Left ventricle myocardium superior (tissue), 1 donor: ENCODE results near the gene KIAA0513. TPM values are rescaled to one million over a fixed set of nuclear protein-coding genes. Genes with fewer than 3 reads are reported as not detected.

Experiments used
- ATAC-seq: fragments of 200-7000 bp; cut with Tn5 transposase; one replicate; pipeline ENCODE4 v1.9.1; 2020; ENCODE audit warnings: mild to moderate bottlenecking, moderate library complexity
- DNase-seq: peaks from one replicate; pipeline ENCODE4 v3.0.0-alpha.2; 2020
- intact Hi-C: fragments of 100-400 bp; cut with micrococcal nuclease; formaldehyde crosslinking; loops from one replicate; pipeline ENCODE4 v1.11.0; 2022
- total RNA-seq: library from RNA; stranded (reverse); fragmentation: NEBNext Ultra II Directional; extraction: Animal tissue kit (Norgen Biotek cat#: 25700); gene quantifications from one replicate; pipeline ENCODE4 v1.2.1, GENCODE V29; 2021
- donor health status: DM: no; HTN: yes; CAD: no; lungs with severe emphysema.

KIAA0513 gene
- total RNA-seq, 1 donor from 2014 or later, result 9.5 TPM

- DNase-seq (peak; percentile 60), ATAC-seq (peak; percentile 40)
- intact Hi-C loops, result no loop called here
These were observed 34.0 kb downstream of the KIAA0513 start for GRCh38 chr16:85061566-85061965.

- ATAC-seq, result no peak
- DNase-seq, result no peak
- intact Hi-C loops, result no loop called here
These were observed 34.7 kb downstream of the KIAA0513 start for GRCh38 chr16:85062323-85062722.

GRCh38 chr16:85062845-85063244 lies 35.2 kb downstream of the KIAA0513 start:
- no peak for DNase-seq
- intact Hi-C loops, result no loop called here
- no peak for ATAC-seq

DNA sequence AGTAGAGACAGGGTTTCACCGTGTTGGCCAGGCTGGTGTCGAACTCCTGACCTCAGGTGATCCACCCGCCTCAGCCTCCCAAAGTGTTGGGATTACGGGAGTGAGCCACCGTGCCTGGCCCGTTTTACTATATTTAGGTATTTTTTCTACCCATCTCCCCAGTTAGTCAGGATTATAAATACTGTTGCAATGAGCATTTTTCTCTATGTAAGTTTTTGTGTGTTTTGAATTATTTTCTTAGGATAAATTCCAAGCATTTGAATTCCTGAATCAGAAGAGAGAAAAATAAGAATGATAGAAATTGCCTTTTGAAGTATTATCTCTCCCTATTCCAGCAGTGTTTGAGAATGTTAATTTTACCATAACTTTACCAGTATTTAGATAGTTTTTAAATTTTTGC lies 36.6 kb downstream of the KIAA0513 start:
- ATAC-seq, result no peak
- DNase-seq, result no peak
- intact Hi-C loops, result no loop called here

GRCh38 chr16:85065099-85065498 lies 37.5 kb downstream of the KIAA0513 start:
- ATAC-seq (no peak), DNase-seq (no peak)
- intact Hi-C loops, result no loop called here

GRCh38 chr16:85066346-85066885 lies 38.8 kb downstream of the KIAA0513 start:
- DNase-seq (no peak), ATAC-seq (no peak)
- intact Hi-C loops, result no loop called here

DNA sequence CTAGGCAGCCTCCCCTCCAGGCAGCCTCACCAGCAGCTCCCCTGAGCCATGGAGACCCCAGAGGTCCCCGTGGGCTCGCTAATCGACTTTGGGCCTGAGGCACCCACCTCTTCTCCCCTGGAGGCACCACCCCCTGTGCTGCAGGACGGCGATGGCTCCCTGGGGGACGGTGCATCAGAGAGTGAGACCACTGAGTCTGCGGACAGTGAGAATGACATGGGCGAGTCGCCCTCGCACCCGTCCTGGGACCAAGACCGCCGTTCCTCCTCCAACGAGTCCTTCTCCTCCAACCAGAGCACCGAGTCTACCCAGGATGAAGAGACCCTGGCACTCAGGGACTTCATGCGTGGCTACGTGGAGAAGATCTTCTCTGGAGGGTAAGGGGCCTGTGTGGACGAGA lies 39.4 kb downstream of the KIAA0513 start:
- ATAC-seq (no peak), DNase-seq (no peak)
- intact Hi-C loops, result no loop called here

DNA sequence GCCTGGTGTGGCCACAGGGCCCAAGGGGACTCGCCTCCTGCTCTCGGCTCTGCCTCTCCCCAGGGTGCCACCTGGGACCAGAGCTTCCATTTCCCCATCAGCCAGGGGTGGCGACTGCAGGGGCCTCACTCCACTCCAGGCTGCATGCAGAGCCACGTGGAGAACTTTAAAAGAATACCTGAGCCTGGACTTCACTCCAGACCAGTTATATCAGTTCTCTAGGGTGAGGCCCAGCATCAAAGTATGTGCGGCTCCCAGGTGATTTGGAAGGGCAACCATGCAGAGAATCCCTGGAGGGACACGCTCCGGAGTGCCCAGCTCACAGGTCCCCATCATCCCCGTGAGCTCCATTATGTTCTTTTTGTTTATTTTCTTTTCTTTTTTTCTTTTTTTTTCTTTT lies 39.8 kb downstream of the KIAA0513 start:
- DNase-seq (no peak), ATAC-seq (no peak)
- intact Hi-C loops, result no loop called here

DNA sequence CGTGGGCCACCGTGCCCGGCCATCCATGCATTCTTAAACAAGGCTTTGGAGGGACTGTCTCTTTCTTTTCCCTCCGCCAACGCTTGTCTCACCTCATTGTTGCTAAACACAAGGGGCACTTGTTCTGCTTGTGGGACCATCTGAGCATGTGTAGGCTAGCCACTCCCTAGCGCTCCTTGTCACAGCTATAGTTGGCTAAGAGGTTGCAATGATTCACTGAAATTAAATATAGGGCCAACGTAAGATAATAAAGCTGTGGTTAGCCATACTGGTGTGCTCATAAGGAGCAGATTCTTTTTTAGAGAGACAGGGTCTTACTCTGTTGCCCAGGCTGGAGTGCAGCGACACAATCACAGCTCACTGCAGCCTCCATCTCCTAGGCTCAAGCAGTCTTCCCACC lies 41.2 kb downstream of the KIAA0513 start:
- intact Hi-C loops, result no loop called here
- DNase-seq, result no peak
- ATAC-seq, result no peak

DNA sequence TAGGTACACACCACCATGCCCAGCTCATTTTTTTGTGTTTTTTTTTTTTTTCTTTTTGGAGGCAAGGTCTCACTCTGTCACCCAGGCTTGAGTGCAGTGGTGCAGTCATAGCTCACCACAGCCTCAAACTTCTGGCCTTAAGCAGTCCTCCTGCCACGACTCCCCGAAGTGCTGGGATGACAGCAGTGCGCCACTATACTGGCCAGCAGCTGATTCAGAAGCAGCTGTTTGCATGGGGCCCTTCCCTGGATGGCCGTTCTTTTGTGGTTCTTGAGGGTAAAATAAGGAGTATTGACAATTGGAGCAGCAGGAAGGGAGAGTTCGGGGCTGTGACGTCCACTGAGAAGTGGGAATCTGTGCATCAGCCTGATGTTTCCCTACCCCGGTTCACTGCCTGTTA lies 41.6 kb downstream of the KIAA0513 start:
- DNase-seq, result no peak
- intact Hi-C loops, result no loop called here
- no peak for ATAC-seq

DNA sequence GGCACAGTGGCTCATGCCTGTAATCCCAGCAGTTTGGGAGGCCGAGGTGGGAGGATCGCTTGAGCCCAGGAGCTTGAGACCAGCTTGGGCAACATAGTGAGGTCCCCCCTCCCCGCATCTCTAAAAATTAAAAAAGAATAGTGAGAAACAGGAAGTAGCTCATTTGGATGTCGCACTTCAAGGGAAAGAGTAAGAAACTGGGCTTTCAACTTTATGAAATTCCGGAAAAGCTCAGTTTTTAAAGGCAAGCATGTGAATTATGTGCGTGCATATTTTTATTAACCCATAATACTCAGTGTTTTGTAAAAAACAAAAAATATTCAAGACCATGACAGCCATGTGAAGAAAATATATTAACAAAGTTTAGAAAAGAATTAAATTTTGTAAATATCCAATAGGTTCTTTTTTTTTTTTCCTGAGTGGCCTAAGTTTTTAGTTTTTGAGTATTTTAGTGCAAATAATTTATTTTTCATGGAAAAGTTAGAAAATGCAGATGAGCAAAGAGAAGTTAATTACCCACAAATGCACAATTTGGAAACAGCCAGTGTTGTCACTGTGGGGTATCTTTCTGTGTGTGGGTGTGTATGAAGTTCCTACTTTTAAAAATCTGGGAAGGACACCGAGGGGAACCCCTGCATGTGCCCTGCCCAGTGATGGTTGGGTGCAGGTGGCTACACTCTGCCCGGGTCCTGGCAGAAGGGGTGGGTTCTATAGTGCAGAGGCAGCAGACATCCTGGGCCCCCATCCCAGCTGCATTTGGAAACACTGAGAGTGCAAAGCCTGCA lies 44.7 kb downstream of the KIAA0513 start:
- ATAC-seq (no peak), DNase-seq (no peak)
- intact Hi-C loops, result no loop called here

- intact Hi-C loops, result no loop called here
- DNase-seq, result peak; percentile 77
- peak; percentile 93 for ATAC-seq
These were observed 45.4 kb downstream of the KIAA0513 start for GRCh38 chr16:85072947-85073346.

- no peak for DNase-seq
- intact Hi-C loops, result no loop called here
- ATAC-seq, result no peak
These were observed 46.8 kb downstream of the KIAA0513 start for GRCh38 chr16:85074225-85074914.

GRCh38 chr16:85075236-85075924 lies 47.8 kb downstream of the KIAA0513 start:
- no peak for ATAC-seq
- intact Hi-C loops, result no loop called here
- no peak for DNase-seq

DNA sequence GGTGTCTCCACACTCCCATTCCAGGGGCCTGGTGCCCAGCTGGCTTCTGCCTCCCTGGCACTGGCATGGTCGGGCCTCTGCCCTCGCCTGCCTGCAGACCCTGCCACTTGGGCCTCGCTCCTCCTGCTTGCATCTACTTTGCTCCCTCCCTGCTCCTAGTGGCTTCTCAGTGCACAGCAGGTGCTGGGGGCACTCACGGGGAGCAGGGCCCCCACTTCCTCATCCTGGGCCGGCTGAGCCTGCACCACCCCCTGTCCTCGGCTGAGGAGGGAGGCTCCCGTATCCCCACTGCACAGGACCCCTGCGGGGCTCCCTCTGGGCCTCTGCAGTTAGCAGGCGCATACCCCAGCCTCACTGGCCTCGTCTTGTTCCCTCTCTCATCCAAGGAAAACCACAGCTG lies 49.4 kb downstream of the KIAA0513 start:
- intact Hi-C loops, result no loop called here
- DNase-seq (no peak), ATAC-seq (no peak)

GRCh38 chr16:85077576-85078125 lies 50.1 kb downstream of the KIAA0513 start:
- intact Hi-C loops, result no loop called here
- ATAC-seq, result no peak
- DNase-seq, result no peak

- DNase-seq, result no peak
- ATAC-seq, result no peak
- intact Hi-C loops, result no loop called here
These were observed 50.6 kb downstream of the KIAA0513 start for GRCh38 chr16:85078226-85078625.

DNA sequence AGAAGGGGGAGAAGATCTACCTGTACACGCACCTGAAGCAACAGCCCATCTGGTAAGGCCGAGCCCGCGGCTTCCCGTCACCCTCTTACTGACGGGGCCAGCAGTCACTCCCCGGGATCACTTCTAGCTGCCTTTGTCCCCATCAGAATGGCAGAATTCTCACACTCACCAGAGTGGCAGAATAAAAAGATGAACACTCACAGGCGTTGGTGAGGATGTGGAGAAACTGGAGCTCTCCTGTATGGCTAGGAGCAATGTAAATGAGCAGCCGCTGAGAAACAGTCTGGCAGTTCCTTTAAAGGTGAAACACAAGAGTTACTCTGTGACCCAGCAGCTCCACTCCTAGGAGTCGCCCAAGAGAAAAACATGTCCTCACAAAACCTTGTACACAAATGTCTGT lies 51.4 kb downstream of the KIAA0513 start:
- intact Hi-C loops, result no loop called here
- DNase-seq, result no peak
- ATAC-seq, result no peak

GRCh38 chr16:85079785-85080570 lies 52.4 kb downstream of the KIAA0513 start:
- intact Hi-C loops, result no loop called here
- ATAC-seq (no peak), DNase-seq (no peak)
